ENCODE results near the gene LGR6. TPM values are rescaled to one million over a fixed set of nuclear protein-coding genes. Genes with fewer than 3 reads are reported as not detected.
A peak's percentile ranks its signal among the peaks of the same experiment; 100 is the strongest.

LGR6 gene
- total RNA-seq, 1 donor = not detected

- no peak overlapping the region for H3K4me3 ChIP-seq (ENCODE audit: low read depth, low read length)
- TF ChIP-seq CTCF (IDR thresholded peaks at IDR 0.05; ENCODE audit: insufficient read depth, low read length) = no peak
- DNase-seq (ENCODE audit: low read depth) = no peak
These were observed 36.7 kb downstream of the LGR6 start for GRCh38 chr1:202230061-202230938.

GRCh38 chr1:202230939-202231645 is 37.5 kb downstream of the LGR6 start:
- no peak for TF ChIP-seq CTCF (IDR thresholded peaks at IDR 0.05; ENCODE audit: insufficient read depth, low read length)
- no peak for DNase-seq (ENCODE audit: low read depth)
- no peak overlapping the region for H3K4me3 ChIP-seq (ENCODE audit: low read depth, low read length)

- DNase-seq (ENCODE audit: low read depth) = no peak
- H3K4me3 ChIP-seq (ENCODE audit: low read depth, low read length) = no peak overlapping the region
- no peak for TF ChIP-seq CTCF (IDR thresholded peaks at IDR 0.05; ENCODE audit: insufficient read depth, low read length)
These were observed 39.6 kb downstream of the LGR6 start for GRCh38 chr1:202233171-202233570.

- H3K4me3 ChIP-seq (ENCODE audit: low read depth, low read length) = no peak overlapping the region
- no peak for TF ChIP-seq CTCF (IDR thresholded peaks at IDR 0.05; ENCODE audit: insufficient read depth, low read length)
- DNase-seq (ENCODE audit: low read depth) = no peak
These were observed 40.2 kb downstream of the LGR6 start for GRCh38 chr1:202233804-202234203.

- TF ChIP-seq CTCF (IDR thresholded peaks at IDR 0.05; ENCODE audit: insufficient read depth, low read length) = no peak
- no peak overlapping the region for H3K4me3 ChIP-seq (ENCODE audit: low read depth, low read length)
- DNase-seq (ENCODE audit: low read depth) = peak; percentile 57
These were observed 40.9 kb downstream of the LGR6 start for GRCh38 chr1:202234331-202235002.

GRCh38 chr1:202235003-202235660 is 41.5 kb downstream of the LGR6 start:
- DNase-seq (ENCODE audit: low read depth) = no peak
- H3K4me3 ChIP-seq (ENCODE audit: low read depth, low read length) = no peak overlapping the region
- TF ChIP-seq CTCF (IDR thresholded peaks at IDR 0.05; ENCODE audit: insufficient read depth, low read length) = no peak

Measured in fibroblast of the aortic adventitia (primary cell).